GM18858 (cell line): ENCODE results near the gene FNDC3A.
"Not testable (repeated sequence)": the region's sequence is repeated elsewhere in the genome, so short reads cannot be mapped to it uniquely, and the experiment has no call there.

Source experiments
- ATAC-seq: cut with Tn5 transposase; IDR thresholded peaks from one replicate; pipeline ENCODE4 v1.9.1; 2021; ENCODE audit not compliant: unreplicated experiment

FNDC3A gene

GRCh38 chr13:48976576-48977285, 1.0 kb downstream of the FNDC3A start:
- no peak for ATAC-seq

GRCh38 chr13:48977286-48977625, 1.5 kb downstream of the FNDC3A start:
- ATAC-seq, result no peak

DNA sequence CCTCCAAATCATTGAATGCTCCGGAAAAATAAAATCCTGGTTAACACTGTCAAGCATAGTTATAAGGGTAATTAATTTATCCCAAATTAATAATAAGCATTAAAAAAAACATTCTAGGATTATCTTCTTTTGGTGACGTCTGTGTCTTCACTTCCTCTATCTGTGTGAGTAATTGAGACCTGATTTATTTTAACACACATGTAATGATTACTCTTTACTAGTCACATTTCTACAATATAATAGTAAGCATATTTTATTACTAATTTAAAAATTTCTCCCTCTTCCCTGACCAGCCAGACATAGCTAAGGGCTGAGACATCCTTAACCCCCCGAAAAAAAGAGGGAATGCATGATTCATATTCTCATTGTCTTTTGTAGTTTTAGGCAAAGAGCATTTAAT, 2.3 kb downstream of the FNDC3A start:
- ATAC-seq, result no peak

GRCh38 chr13:48978942-48979601, 3.4 kb downstream of the FNDC3A start:
- ATAC-seq, result no peak

DNA sequence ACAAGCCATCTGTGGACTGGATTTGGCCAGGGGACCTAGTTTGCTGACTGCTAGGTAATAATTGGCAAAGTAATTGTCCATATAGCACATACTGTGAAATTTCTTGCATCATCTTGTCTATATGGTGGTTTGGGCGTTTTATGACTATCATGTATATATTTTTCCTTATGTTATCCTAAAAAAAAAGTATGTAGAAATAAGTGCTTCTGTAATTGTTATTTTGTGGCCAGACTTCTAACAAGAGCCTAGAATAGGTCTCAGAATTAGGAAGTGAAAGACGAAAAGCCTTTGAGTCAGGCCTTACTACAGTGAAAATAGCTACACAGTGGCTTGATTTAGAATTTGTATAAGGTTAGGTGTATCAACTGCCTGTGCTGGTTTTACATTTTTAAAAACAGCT, 4.2 kb downstream of the FNDC3A start:
- peak; percentile 56 for ATAC-seq

GRCh38 chr13:48983331-48983730, 7.6 kb downstream of the FNDC3A start:
- ATAC-seq, result no peak

- ATAC-seq, result no peak
Measured at GRCh38 chr13:48985756-48986155, 10.0 kb downstream of the FNDC3A start.

DNA sequence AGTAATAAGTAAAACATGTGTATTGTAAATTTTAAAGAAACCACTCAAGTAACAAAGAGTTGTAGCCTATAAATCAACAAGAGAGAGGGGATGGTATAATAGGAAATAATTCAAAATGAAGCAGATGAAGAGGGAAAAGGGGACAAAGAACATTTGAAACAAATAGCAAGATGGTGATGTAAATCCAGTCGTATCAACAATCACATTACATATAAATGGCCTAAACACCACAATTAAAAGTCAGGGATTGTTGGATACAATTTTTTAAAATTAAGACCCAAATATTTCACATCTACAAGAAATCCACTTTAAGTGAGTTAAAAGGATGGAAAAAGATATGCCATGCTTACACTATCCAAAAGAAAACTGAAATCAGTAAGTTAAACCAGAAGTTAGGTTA, 15.2 kb downstream of the FNDC3A start:
- ATAC-seq, result no peak

DNA sequence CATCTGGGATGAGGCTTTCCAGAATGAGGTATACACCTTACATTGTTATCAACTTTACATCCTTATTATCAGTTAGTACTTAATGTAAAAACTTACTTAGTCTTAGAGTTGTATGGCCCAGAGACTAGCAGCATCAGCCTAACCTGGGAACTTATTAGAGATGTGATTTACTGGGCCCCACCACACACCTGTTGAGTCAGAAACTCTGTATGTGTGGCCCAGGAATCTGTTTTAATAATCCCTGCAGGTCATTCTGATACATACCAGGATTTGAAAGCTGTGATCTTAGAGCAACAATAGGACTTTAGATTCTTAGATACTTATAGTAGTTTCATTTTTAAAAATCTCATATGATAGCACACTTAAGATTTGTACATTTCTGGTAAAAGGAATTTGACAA, 17.4 kb downstream of the FNDC3A start:
- ATAC-seq, result no peak

DNA sequence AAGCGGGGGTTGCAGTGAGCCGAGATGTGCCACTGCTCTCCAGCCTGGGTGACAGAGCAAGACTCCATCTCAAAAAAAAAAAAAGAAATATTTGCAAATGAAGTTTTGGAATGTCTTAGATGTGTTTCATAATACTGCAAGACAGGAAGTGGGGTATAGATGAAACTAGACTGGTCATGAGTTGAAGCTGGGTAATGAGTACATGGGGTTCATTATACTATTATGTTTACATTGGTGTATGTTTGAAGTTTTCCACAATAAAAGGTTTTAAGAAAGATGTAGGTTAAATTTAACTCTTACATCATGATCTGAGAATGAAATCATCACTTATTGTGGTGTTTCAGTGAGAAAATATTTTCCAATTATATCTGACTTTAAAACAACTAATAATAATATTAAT, 19.0 kb downstream of the FNDC3A start:
- ATAC-seq, result peak; percentile 65

GRCh38 chr13:48998641-48999292, 23.1 kb downstream of the FNDC3A start:
- no peak for ATAC-seq

- ATAC-seq, result no peak
Measured at GRCh38 chr13:49000247-49000646, 24.5 kb downstream of the FNDC3A start.

GRCh38 chr13:49018986-49019635, 43.4 kb downstream of the FNDC3A start:
- ATAC-seq, result not testable (repeated sequence)

- ATAC-seq, result no peak
Measured at GRCh38 chr13:49020328-49020727, 44.6 kb downstream of the FNDC3A start.

- no peak for ATAC-seq
Measured at GRCh38 chr13:49020940-49021553, 45.3 kb downstream of the FNDC3A start.

DNA sequence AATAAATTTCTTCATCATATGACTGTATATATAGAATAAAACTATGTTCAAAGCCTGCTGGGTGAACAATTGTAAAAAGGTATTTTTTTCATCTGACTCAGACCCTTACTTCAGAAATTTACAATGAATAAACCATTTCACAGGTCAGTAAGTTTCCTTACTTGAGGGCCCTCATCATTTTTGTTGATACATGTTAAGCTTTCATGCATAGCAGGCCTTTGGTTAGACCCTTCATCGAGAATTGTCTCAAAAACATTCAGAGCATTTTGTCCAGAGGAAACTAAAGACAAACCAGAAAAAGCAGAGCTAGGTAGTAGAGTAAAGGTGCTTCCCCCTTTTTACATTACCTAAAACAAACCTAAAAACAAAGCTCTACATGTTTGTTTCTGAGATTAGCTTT, 46.2 kb downstream of the FNDC3A start:
- ATAC-seq, result no peak

GRCh38 chr13:49022472-49023144, 46.9 kb downstream of the FNDC3A start:
- no peak for ATAC-seq

DNA sequence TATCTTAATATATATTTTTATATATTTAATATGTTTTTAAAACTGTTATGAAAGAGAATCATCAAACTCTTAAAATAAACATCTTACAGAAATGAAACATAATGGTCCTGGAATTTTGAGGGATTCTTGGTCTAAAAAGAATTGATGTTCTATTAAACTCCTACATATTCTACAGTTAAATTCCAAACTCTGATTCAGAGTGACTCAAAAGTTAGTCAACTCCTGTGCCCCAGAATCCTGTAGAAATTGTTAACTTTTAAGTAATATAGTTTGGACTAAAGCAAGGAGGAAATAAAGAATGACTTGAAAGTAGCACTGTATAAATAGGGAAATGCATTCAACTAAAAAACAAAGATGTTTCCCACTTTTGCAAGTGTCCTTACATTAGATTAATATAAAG, 47.7 kb downstream of the FNDC3A start:
- ATAC-seq, result no peak

DNA sequence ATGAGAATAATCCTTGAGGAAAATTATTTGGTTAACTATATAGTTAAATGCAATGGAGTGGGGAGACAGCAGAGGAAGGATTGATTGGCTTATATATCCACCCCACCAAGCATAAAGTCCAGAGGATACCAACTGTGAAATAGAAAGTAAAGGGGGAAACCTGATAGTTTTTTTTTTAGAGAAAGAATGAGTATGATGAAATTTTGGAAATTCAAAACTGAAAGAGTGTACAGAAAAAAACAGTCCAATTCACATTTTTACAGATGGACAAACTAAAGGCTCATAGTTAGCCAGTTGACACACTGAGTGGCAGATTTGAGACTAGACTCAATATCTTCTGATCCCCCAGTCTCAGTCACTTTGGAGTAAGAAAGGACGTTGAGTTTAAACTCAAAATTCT, 51.1 kb downstream of the FNDC3A start:
- ATAC-seq, result no peak

- no peak for ATAC-seq
Measured at GRCh38 chr13:49029570-49029969, 53.9 kb downstream of the FNDC3A start.

GRCh38 chr13:49030213-49030612, 54.5 kb downstream of the FNDC3A start:
- ATAC-seq, result no peak
